HL-60/S4 treated with retinoic acid at 250 ng/mL for 4 days and 3 days (cell line): Measurements from ENCODE around the gene ANGPTL3.
"Not testable (repeated sequence)": the region's sequence is repeated elsewhere in the genome, so short reads cannot be mapped to it uniquely, and the experiment has no call there.

Experiments used
- in situ Hi-C: fragments of 300-500 bp; cut with MboI; formaldehyde crosslinking; loops from 2 replicates; pipeline ENCODE4 v1.7.0; 2022; ENCODE audit warnings: low sequenced_read_pairs

Gene ANGPTL3, protein sequence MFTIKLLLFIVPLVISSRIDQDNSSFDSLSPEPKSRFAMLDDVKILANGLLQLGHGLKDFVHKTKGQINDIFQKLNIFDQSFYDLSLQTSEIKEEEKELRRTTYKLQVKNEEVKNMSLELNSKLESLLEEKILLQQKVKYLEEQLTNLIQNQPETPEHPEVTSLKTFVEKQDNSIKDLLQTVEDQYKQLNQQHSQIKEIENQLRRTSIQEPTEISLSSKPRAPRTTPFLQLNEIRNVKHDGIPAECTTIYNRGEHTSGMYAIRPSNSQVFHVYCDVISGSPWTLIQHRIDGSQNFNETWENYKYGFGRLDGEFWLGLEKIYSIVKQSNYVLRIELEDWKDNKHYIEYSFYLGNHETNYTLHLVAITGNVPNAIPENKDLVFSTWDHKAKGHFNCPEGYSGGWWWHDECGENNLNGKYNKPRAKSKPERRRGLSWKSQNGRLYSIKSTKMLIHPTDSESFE

DNA sequence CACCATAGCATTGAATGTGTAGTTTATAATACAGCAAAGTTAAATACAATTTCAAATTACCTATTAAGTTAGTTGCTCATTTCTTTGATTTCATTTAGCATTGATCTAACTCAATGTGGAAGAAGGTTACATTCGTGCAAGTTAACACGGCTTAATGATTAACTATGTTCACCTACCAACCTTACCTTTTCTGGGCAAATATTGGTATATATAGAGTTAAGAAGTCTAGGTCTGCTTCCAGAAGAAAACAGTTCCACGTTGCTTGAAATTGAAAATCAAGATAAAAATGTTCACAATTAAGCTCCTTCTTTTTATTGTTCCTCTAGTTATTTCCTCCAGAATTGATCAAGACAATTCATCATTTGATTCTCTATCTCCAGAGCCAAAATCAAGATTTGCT, at the start of gene ANGPTL3:
Gene ANGPTL3 (plus strand): TSS at position 240 of the 400 bp plus-strand sequence. CDS start 47 bp downstream, at position 287.
- in situ Hi-C loops, result no loop called here

DNA sequence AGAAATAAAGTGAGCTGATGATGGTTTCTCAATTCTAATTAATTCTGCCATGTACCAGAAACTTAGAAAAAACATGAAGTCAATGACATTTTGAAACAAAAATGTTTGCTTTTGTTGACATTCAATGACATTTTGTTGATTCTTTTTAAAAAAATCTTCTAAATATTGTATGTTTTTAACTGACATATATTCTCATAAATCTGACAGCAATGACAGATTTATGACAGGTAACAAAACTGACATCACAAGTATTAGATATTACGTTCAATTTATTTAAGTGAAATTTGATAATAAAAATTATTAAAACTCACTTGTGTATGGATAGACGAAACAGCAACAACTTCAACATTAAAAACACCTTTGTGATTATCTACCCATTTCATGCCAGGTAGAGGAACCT, 36.0 kb upstream of the ANGPTL3 start:
- in situ Hi-C loops, result no loop called here

DNA sequence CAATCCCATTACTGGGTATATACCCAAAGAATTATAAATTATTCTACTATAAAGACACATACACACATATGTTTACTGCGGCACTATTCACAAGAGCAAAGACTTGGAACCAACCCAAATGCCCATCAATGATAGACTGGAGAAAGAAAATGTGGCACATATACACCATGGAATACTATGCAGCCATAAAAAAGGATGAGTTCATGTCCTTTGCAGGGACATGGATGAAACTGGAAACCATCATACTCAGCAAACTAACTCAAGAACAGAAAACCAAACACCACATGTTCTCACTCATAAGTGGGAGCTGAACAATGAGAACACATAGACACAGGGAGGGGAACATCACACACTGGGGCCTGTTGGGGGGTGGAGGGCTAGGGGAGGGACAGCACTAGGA, 30.1 kb upstream of the ANGPTL3 start:
- in situ Hi-C loops, result not testable (repeated sequence)

DNA sequence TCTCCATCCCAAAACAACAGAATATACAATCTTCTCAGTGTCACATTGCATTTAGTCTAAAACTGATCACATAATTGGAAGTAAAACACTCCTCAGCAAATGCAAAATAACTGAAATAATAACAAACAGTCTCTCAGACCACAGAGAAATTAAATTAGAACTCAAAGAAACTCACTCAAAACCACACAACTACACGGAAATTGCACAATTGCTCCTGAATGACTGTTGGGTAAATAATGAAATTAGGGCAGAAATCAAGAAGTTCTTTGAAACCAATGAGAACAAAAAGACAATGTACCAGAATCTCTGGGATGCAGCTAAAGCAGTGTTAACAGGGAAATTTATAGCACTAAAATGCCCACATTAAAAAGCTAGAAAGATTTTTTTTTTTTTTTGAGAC, 29.4 kb upstream of the ANGPTL3 start:
- in situ Hi-C loops, result not testable (repeated sequence)

DNA sequence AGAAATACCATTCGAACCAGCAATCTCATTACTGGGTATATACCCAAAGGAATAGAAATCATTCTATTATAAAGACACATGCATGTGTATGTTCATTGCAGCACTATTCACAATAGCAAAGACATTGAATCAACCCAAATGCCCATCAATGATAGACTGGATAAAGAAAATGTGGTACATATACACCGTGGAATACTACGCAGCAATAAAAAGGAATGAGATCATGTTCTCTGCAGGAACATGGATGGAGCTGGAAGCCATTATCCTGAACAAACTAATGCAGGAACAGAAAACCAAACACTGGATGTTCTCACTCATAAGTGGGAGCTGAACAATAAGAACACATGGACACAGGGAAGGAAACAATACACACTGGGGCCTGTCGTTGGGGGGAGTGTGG, 25.8 kb upstream of the ANGPTL3 start:
- in situ Hi-C loops, result not testable (repeated sequence)

DNA sequence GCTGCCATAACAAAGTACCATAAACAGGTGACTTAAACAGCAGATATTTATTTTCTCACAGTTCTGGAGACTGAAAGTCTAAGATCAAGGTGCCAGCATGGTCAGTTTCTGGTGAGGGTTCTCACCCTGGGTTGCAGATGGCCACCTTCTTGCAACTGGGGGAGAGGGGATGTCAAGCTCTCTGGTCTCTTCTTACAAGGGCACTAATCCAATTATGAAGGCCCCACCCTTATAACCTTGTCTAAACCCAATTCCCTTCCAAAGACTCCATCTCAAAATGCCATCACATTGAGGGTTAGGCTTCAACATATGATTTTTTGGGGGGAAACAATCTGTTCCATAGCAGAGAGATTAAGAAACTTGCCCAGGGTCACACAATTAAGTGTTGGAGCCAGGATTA, 24.8 kb upstream of the ANGPTL3 start:
- in situ Hi-C loops, result no loop called here

DNA sequence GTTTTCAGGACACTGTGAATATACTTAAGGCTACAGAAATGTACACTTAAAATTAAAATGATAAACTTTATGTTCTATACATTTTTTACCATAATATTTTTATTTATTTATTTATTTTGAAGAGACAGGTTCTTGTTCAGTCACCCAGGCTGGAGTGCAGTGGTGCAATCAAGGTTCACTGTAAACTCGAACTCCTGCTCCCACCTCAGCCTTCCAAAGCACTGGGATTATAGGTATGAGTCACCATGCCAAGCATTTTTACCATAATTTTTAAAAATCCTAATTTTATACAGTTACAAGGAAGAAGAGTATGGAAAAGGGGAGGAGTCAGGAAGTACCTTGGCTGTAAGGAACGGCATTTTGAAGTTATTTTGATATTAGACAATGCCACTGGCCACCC, 23.6 kb upstream of the ANGPTL3 start:
- in situ Hi-C loops, result no loop called here

DNA sequence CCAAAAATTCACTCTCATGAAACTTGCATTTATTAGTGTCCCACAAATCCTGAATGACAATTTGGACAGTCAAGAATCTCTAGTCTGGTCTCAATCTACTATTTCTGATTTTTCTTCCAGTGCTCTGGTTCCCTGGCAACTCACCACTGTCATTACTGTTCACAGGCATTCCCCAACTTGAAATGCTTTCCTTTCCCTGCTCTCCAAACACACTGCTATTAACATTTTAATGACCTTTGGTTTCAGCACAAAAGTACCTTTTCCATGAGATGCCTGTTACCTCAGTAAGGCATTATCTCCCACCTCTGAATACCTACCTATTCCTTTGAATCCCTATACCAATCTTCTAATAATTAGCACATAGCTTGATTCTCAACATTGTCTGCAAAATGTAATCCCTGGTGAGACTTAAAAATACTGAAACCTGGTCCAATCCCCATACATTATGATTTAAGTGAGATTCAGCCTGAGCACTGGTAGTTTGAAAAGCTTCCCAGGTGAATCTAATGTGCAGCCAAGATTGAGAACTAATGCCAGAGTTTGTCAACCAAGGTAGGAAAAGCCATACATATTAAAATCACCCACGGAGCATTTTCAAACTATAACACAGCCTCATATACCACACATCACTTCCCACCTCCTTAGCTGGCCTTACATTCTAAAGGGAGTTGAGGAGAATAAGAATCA, 11.7 kb upstream of the ANGPTL3 start:
- in situ Hi-C loops, result no loop called here

DNA sequence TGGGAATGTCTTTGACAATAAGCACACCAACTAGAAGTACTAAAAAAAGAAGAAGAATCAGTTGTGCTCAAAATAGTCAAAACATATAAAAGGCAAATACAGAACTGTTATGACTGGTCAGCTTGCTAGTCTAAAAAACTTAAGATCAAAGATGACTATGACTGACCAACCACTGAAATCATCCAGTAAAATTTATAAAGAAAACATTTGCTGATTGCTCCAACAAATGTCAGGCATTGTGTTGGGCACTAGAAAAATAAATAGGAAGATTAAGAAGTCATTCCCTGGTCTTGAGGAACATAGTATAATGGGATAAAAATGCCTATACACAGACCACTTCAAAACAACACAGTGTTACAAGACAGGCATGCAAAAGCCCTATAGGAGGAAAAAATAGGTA, 9.3 kb upstream of the ANGPTL3 start:
- in situ Hi-C loops, result no loop called here

DNA sequence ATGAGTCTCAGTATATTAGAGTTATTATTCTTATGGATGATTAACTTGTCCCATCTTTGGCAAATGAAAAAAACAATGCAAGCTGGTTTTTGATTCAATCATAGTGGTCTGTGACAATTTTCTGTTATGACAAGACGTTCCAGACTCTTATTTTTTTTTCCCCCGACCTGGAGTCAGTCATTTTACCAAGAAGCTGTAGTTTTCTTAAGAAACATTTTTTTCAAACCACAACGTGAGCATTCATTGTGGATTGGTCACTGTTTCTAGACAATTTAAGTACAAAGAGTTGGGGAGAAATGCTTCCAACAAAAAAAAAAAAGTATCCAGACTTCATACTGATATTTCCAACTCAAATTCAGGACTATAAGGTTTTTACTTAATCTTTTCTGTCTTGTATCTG, 8.0 kb upstream of the ANGPTL3 start:
- in situ Hi-C loops, result no loop called here

DNA sequence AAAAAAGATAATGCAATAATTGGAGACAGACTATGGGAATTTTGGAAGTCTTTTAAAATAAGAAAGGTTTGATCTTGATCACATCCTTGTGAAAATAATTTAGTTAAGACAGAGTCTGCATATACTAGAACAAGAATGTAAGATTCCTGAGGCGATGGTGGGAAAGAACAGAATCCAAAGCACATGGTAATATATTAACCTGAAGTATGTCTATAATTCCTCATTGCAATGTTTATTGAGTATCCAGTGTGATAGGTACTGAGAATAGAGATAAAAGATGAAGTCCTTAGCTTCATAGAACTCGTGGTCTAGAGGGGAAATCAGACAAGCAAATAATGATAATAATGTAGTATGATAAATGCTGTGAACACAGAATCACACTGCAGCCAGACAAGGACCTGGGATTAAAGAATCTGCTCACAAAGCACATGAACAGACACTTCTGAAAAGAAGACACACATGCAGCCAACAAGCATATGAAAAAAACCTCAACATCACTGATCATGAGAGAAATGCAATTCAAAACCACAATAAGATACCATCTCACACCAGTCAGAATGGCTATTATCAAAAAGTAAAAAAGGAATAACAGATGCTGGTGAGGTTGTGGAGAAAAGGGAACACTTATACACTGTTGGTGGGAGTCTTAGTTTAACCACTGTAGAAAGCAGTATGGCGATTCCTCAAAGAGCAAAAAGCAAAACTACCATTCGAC, 6.9 kb upstream of the ANGPTL3 start:
- in situ Hi-C loops, result no loop called here

DNA sequence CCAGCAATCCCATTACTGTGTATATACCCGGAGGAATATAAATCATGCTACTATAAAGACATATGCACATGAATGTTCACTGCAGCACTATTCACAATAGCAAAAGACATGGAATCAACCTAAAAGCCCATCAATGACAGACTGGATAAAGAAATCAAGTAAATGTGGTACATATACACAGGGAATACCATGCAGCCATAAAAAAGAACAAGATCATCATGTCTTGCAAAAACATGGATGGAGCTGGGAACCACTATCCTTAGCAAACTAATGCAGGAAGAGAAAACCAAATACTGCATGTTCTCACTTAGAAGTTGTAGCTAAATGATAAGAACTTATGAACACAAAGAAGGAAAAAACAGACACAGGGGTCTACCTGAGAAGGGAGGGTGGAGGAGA, 6.4 kb upstream of the ANGPTL3 start:
- in situ Hi-C loops, result no loop called here

DNA sequence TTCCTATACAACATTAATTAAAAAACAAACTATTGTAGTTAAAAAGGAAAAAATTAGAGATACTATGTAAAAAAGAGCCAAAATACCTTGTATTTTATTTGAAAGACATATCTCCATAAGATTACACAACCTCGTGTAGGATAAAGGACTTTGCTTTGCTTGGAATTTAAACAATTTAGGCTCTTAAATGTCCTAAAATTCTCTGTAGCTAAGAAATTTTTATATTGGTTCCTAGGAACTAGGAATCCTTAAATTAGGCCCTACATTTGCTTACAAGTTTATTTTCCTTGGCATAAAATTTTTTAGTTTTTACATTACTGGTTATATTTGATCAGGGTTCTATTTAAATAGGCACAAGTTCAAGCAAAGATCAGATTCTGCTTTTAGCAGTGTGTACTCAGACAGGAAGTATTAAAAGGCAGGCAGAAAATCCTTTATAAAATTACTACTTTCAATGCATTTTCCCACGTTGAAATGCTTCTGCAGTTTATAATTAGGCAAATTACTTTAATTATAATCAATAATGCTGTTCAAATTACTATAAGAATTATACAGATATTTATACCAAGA, 3.4 kb upstream of the ANGPTL3 start:
- in situ Hi-C loops, result no loop called here

DNA sequence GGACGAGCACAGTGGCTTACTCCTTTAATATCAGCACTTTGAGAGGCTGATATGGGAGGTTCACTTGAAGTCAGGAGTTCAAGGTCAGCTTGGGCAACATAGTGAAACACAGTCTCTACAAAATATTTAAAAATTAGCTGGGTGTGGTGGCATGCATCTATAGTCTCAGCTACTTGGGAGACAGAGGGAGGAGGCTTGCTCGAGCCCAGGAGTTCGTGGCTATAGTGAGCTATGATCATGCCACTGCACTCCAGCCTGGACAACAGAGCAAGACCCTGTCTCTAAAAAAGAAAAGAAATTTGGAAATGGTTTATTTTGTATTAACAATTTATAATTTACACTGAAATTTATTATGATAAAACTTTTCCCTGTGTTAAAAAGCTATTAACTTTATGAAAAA, 1.7 kb upstream of the ANGPTL3 start:
- in situ Hi-C loops, result no loop called here

DNA sequence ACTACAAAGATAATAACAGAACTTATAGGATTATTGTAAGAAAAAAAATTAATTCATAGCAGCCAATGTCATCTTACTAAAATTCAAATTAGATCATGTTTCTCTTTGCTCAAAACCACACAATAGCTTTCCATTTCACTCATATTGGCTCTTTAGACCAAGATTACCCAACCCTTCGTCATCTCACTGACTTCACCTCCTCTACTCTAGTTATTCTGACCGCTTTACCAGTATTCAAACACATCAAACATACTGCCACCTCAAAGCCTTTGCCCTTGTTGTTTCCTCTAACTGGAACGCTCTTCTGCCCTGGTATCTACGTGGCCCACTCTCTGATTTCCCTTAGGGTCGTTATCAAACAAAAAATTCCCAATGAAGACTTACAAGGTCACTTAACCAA, 1.7 kb downstream of the ANGPTL3 start:
- in situ Hi-C loops, result no loop called here

DNA sequence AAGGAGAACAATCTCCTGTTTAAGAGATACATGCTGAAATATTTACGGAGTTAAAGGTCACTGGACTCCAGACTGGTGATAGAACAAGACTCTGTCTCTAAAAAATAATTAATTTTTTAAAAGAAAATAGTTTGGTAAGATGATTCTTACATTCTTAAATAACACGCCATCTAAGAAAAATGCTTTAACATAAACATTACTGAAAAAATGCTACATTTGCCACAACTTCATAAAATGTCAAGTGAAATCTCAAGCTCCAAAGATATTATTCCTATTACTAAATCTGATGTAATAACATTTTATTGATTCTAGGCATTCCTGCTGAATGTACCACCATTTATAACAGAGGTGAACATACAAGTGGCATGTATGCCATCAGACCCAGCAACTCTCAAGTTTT, 4.1 kb downstream of the ANGPTL3 start:
- in situ Hi-C loops, result no loop called here

DNA sequence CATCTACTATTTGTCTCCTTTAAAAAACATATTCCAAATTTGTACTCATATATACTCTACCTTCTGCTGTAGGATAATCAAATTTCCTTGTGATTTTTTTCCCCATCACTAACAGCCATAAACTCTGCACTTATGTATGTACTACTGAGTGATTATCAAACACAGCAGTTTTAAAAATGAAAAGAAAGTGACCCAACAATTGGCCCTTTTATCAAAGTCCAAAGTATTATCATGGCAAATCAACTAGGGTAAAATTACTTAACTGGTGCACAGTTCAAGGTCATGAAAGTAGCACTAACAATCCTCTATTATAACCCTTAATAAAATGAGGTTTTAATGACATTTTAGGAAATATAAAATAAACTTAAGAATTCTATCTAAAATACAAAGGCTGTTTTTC, 11.6 kb downstream of the ANGPTL3 start:
- in situ Hi-C loops, result no loop called here

DNA sequence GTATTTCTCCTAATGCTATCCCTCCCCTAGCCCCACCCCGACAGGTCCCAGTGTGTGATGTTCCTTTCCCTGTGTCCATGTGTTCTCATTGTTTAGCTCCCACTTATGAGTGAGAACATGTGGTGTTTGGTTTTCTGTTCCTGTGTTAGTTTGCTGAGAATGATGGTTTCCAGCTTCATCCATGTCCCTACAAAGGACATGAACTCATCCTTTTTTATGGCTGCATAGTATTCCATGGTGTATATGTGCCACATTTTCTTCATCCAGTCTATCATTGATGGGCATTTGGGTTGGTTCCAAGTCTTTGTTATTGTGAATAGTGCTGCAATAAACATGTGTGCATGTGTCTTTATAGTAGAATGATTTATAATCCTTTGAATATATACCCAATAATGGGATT, 13.3 kb downstream of the ANGPTL3 start:
- in situ Hi-C loops, result not testable (repeated sequence)

DNA sequence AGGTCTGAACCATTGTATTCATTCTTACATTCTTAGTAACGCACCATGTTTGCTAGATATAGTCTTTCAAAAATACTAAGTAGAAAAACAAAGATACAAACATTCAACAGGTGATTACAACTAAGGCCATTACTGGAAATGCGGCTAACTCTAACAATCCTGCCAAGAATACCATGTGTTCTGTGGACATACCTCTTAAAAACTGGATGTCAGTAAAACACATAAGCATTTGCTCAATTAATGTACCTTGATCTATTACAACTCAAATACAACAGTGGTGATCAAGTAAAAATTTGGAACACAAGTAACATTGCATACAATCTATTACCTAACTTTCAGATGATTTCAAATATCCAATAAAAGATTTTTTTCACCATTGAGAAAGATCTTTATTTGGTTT, 15.4 kb downstream of the ANGPTL3 start:
- in situ Hi-C loops, result no loop called here

DNA sequence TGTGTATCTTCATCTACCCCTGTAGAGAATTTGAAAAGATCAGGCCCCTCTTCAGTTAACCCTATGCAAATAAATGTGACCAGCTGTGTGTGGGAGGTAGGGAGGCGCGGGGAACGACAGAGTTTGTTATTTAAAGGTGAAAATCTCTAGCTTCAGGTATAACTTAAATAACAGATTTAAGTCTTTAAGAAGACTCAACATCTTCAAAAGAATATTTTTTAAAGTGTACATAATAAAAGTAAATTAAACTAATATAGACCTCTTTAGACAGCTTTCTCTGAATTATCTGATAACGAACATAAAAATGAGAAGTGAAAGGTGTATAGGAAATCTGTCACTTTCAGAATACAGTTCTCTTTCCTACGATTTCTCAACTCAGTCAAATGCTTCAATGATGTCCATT, 16.0 kb downstream of the ANGPTL3 start:
- in situ Hi-C loops, result no loop called here

DNA sequence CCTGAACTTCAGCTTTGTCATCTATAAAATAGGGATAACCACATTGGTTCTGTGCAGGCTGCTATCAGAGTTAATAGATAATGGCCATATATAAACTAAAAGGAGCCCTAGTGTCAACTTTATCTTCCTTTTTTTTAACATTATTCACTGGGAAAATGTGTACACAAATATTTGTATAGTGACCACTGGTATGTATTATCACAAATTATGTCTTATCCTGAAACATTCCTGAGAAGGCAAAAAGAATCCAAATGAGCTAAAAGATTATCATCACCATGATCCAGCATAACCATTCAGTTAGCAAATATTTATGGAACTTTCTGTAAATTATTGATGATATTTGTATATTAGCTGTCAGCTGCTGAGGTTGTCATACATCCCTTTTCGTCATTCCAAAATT, 16.6 kb downstream of the ANGPTL3 start:
- in situ Hi-C loops, result no loop called here
